ENCODE data around the gene PRSS12. TPM values are rescaled to one million over a fixed set of nuclear protein-coding genes. Genes with fewer than 3 reads are reported as not detected.

The PRSS12 gene
- total and polyA plus RNA-seq, 2 donors (not counting 3 experiments of a cell fraction or from before 2014, with no cell fraction given), result 0.22 to 0.55 TPM

DNA sequence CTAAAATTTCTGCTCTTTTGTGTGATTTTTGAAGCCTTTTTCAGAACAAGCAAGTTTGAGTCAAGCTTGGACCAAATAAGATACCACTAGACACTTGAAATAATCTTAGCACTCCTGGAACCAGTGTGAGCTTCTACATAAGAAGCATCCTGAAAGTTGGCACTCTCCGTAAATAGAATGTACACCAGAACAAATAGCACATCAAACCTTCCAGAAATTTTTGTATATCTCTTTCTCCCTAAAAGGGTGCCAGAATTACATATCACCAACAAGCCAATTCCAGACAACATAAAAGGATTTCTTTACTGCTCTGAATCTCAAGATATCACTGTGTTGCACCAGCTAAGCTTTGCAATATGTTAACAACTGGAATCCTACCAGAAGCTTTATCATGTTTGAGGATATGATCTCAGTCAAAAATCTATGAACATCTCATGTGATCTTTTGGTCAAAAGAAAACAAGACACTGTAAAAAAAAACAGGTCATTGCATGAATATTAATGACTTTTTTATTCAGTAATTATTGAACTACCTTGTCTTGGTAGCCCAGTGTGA is 117.2 kb downstream of the PRSS12 start:
- CTCF ChIA-PET, result interaction anchor here (1.0 to 1.5 kb wide), 2 partner anchors 8 to 35 kb away, joined by 3 to 4 read pairs; no protein-coding TSS in a partner anchor
- no peak overlapping the region for H3K4me3 ChIP-seq (replicated peaks in 1 of 3; ENCODE audit: insufficient read depth in 1 of 3, low read depth in 1 of 3, low read length in 3 of 3)
- no peak for FAIRE-seq
- H4K20me1 ChIP-seq (replicated peaks; ENCODE audit: control insufficient read depth, extremely low read depth, insufficient read depth, low read length), result no peaks in the 10 kb centered on the region
- intact Hi-C loops (cut with micrococcal nuclease), result no loop called here
- TF ChIP-seq POLR2A (IDR thresholded peaks at IDR 0.05; ENCODE audit: low read depth, low read length) (no peak), JUN (IDR thresholded peaks at IDR 0.05; ENCODE audit: borderline replicate concordance, insufficient read depth, insufficient read length, low read depth) (no peak), POLR2AphosphoS5 (IDR thresholded peaks at IDR 0.05; ENCODE audit: insufficient read depth, low read depth, low read length) (no peak), MYC (IDR thresholded peaks at IDR 0.05; ENCODE audit: low read depth, low read length) (no peak), GATA2 (IDR thresholded peaks at IDR 0.05; ENCODE audit: insufficient read depth, insufficient read length, low read depth, low read length) (no peak), EZH2 (IDR thresholded peaks at IDR 0.05; ENCODE audit: borderline replicate concordance, low read depth, low read length, severe bottlenecking) (no peak), FOS (IDR thresholded peaks at IDR 0.05; ENCODE audit: borderline replicate concordance, insufficient read depth, low read length) (no peak)
- TF ChIP-seq, protein P1, sequence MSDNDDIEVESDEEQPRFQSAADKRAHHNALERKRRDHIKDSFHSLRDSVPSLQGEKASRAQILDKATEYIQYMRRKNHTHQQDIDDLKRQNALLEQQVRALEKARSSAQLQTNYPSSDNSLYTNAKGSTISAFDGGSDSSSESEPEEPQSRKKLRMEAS (IDR thresholded peaks at IDR 0.05; ENCODE audit: insufficient read depth, insufficient read length), result no peak
- TF ChIP-seq, protein P2, sequence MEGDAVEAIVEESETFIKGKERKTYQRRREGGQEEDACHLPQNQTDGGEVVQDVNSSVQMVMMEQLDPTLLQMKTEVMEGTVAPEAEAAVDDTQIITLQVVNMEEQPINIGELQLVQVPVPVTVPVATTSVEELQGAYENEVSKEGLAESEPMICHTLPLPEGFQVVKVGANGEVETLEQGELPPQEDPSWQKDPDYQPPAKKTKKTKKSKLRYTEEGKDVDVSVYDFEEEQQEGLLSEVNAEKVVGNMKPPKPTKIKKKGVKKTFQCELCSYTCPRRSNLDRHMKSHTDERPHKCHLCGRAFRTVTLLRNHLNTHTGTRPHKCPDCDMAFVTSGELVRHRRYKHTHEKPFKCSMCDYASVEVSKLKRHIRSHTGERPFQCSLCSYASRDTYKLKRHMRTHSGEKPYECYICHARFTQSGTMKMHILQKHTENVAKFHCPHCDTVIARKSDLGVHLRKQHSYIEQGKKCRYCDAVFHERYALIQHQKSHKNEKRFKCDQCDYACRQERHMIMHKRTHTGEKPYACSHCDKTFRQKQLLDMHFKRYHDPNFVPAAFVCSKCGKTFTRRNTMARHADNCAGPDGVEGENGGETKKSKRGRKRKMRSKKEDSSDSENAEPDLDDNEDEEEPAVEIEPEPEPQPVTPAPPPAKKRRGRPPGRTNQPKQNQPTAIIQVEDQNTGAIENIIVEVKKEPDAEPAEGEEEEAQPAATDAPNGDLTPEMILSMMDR (IDR thresholded peaks at IDR 0.05; ENCODE audit: extremely low read depth in 1 of 2, insufficient read depth in 1 of 2, low read depth in 1 of 2, low read length in 2 of 2), result no peak
- H3K4me2 ChIP-seq (ENCODE audit: insufficient read depth, low read length), result no peak overlapping the region
- no peak overlapping the region for H3K9ac ChIP-seq (replicated peaks; ENCODE audit: extremely low read depth, insufficient read depth, low read length)
- no peak overlapping the region for H3K27ac ChIP-seq (ENCODE audit: insufficient read depth, low read depth, low read length)
- H3K9me3 ChIP-seq (replicated peaks; ENCODE audit: control insufficient read depth, insufficient read depth, low read length), result no peaks in the 10 kb centered on the region
- no peak overlapping the region for H2AFZ ChIP-seq (ENCODE audit: low read depth, low read length)
- POLR2A ChIA-PET, result no interaction called here
- dilution Hi-C loops (cut with MboI; ENCODE audit: extremely low pct_ligation_motif_present, low sequenced_read_pairs), result no loop called here
- H3K79me2 ChIP-seq (ENCODE audit: control insufficient read depth, insufficient read depth, low read length), result no peaks in the 10 kb centered on the region
- no TSS peak for BruUV-seq (replicated peaks)
- H3K4me1 ChIP-seq (ENCODE audit: control insufficient read depth, extremely low read depth, insufficient read depth, low read length), result no peaks in the 10 kb centered on the region
- no peaks in the 10 kb centered on the region for H3K36me3 ChIP-seq (ENCODE audit: control insufficient read depth in 2 of 2, extremely low read depth in 1 of 2, insufficient read depth in 2 of 2, low read length in 2 of 2)
- no peak for DNase-seq (ENCODE audit: low read depth, low spot score)
- no peaks in the 10 kb centered on the region for H3K9me1 ChIP-seq (replicated peaks; ENCODE audit: control insufficient read depth, extremely low read depth, insufficient read depth, low read length)
- H3K27me3 ChIP-seq (ENCODE audit: control insufficient read depth in 2 of 2, insufficient read depth in 2 of 2, low read length in 2 of 2), result no peaks in the 10 kb centered on the region

Small RNAs within 50 kb of the gene (small RNA-seq; reads per million reads assigned to genes)
- gene SNORA24 (ENCODE audit: insufficient read depth, insufficient read length, low read depth, low replicate concordance), result not detected

All from endothelial cell of umbilical vein (primary cell).